ENCODE measurements around the gene RAMAC.

DNA sequence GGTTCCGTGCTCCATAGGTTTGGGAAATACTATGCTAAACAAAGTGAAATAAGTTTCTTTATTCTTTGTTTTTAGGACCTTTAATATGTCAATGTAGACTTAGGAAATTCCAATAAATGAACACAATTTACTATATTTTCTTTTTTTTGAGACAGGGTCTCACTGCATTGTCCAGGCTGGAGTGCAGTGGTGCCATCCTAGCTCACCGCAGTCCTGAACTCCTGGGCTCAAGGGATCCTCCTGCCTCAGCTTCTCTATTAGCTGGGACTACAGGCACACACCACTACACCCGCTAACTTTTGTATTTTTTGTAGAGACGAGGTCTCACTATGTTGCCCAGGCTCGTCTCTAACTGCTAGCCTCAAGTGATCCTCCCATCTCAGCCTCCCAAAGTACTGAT is 21.1 kb upstream of the RAMAC start:
- TF ChIP-seq, protein P1, sequence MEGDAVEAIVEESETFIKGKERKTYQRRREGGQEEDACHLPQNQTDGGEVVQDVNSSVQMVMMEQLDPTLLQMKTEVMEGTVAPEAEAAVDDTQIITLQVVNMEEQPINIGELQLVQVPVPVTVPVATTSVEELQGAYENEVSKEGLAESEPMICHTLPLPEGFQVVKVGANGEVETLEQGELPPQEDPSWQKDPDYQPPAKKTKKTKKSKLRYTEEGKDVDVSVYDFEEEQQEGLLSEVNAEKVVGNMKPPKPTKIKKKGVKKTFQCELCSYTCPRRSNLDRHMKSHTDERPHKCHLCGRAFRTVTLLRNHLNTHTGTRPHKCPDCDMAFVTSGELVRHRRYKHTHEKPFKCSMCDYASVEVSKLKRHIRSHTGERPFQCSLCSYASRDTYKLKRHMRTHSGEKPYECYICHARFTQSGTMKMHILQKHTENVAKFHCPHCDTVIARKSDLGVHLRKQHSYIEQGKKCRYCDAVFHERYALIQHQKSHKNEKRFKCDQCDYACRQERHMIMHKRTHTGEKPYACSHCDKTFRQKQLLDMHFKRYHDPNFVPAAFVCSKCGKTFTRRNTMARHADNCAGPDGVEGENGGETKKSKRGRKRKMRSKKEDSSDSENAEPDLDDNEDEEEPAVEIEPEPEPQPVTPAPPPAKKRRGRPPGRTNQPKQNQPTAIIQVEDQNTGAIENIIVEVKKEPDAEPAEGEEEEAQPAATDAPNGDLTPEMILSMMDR (IDR thresholded peaks at IDR 0.05): no peak
- TF ChIP-seq POLR2AphosphoS5 (IDR thresholded peaks at IDR 0.05; ENCODE audit: insufficient read depth in 1 of 2, low read depth in 1 of 2): no peak

Measured in vagina (tissue), 2 donors.